ENCODE results near the gene CARD19.

- TF ChIP-seq, protein P1, sequence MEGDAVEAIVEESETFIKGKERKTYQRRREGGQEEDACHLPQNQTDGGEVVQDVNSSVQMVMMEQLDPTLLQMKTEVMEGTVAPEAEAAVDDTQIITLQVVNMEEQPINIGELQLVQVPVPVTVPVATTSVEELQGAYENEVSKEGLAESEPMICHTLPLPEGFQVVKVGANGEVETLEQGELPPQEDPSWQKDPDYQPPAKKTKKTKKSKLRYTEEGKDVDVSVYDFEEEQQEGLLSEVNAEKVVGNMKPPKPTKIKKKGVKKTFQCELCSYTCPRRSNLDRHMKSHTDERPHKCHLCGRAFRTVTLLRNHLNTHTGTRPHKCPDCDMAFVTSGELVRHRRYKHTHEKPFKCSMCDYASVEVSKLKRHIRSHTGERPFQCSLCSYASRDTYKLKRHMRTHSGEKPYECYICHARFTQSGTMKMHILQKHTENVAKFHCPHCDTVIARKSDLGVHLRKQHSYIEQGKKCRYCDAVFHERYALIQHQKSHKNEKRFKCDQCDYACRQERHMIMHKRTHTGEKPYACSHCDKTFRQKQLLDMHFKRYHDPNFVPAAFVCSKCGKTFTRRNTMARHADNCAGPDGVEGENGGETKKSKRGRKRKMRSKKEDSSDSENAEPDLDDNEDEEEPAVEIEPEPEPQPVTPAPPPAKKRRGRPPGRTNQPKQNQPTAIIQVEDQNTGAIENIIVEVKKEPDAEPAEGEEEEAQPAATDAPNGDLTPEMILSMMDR (IDR thresholded peaks at IDR 0.05) = no peak
- TF ChIP-seq POLR2A (IDR thresholded peaks at IDR 0.05) = no peak
These were observed 5.8 kb upstream of the CARD19 start for GRCh38 chr9:93090091-93090655.
